ENCODE measurements around the gene CLDN18. TPM values are rescaled to one million over a fixed set of nuclear protein-coding genes. Genes with fewer than 3 reads are reported as not detected.

CLDN18 gene
- total RNA-seq, 1 donor: under 0.01 TPM

GRCh38 chr3:138042043-138042442 is 32.1 kb downstream of the CLDN18 start:
- no peaks in the 10 kb centered on the region for H3K4me1 ChIP-seq (ENCODE audit: insufficient read depth, low read length)
- H3K4me3 ChIP-seq (ENCODE audit: low read length): no peak overlapping the region
- no peaks in the 10 kb centered on the region for H3K27me3 ChIP-seq (ENCODE audit: insufficient read depth, low read length)
- no peaks in the 10 kb centered on the region for H3K9me3 ChIP-seq (ENCODE audit: low read depth, low read length)

GRCh38 chr3:138043266-138044029 is 33.5 kb downstream of the CLDN18 start:
- Histone ChIP-seq H3K4me1 (ENCODE audit: insufficient read depth, low read length) (no peaks in the 10 kb centered on the region), H3K9me3 (ENCODE audit: low read depth, low read length) (no peaks in the 10 kb centered on the region), H3K4me3 (ENCODE audit: low read length) (no peak overlapping the region), H3K27me3 (ENCODE audit: insufficient read depth, low read length) (no peaks in the 10 kb centered on the region)

- H3K4me1 ChIP-seq (ENCODE audit: insufficient read depth, low read length): no peaks in the 10 kb centered on the region
- no peaks in the 10 kb centered on the region for H3K9me3 ChIP-seq (ENCODE audit: low read depth, low read length)
- H3K4me3 ChIP-seq (ENCODE audit: low read length): no peak overlapping the region
- no peaks in the 10 kb centered on the region for H3K27me3 ChIP-seq (ENCODE audit: insufficient read depth, low read length)
Measured at GRCh38 chr3:138046085-138046484, 36.1 kb downstream of the CLDN18 start.

- no peaks in the 10 kb centered on the region for H3K9me3 ChIP-seq (ENCODE audit: low read depth, low read length)
- no peaks in the 10 kb centered on the region for H3K4me1 ChIP-seq (ENCODE audit: insufficient read depth, low read length)
- H3K4me3 ChIP-seq (ENCODE audit: low read length): no peak overlapping the region
- no peaks in the 10 kb centered on the region for H3K27me3 ChIP-seq (ENCODE audit: insufficient read depth, low read length)
Measured at GRCh38 chr3:138046955-138047354, 37.0 kb downstream of the CLDN18 start.

GRCh38 chr3:138047596-138048158 is 37.7 kb downstream of the CLDN18 start:
- no peaks in the 10 kb centered on the region for H3K9me3 ChIP-seq (ENCODE audit: low read depth, low read length)
- no peak overlapping the region for H3K4me3 ChIP-seq (ENCODE audit: low read length)
- no peaks in the 10 kb centered on the region for H3K4me1 ChIP-seq (ENCODE audit: insufficient read depth, low read length)
- no peaks in the 10 kb centered on the region for H3K27me3 ChIP-seq (ENCODE audit: insufficient read depth, low read length)

- Histone ChIP-seq H3K4me3 (ENCODE audit: low read length) (no peak overlapping the region), H3K9me3 (ENCODE audit: low read depth, low read length) (no peaks in the 10 kb centered on the region)
Measured at GRCh38 chr3:138049157-138049919, 39.4 kb downstream of the CLDN18 start.

GRCh38 chr3:138051947-138052802 is 42.2 kb downstream of the CLDN18 start:
- no peaks in the 10 kb centered on the region for H3K4me1 ChIP-seq (ENCODE audit: insufficient read depth, low read length)
- peaks cover 10% of the 10 kb centered on the region for H3K27me3 ChIP-seq (ENCODE audit: insufficient read depth, low read length)
- H3K9me3 ChIP-seq (ENCODE audit: low read depth, low read length): no peaks in the 10 kb centered on the region
- H3K4me3 ChIP-seq (ENCODE audit: low read length): no peak overlapping the region

More at GRCh38 chr3:138049157-138049919, 39.4 kb downstream of the CLDN18 start:
- Histone ChIP-seq H3K27me3 (ENCODE audit: insufficient read depth, low read length) (peaks cover 4% of the 10 kb centered on the region), H3K4me1 (ENCODE audit: insufficient read depth, low read length) (no peaks in the 10 kb centered on the region)

GRCh38 chr3:138054057-138054456 is 44.1 kb downstream of the CLDN18 start:
- peaks cover 10% of the 10 kb centered on the region for H3K27me3 ChIP-seq (ENCODE audit: insufficient read depth, low read length)
- H3K9me3 ChIP-seq (ENCODE audit: low read depth, low read length): no peaks in the 10 kb centered on the region
- no peak overlapping the region for H3K4me3 ChIP-seq (ENCODE audit: low read length)
- H3K4me1 ChIP-seq (ENCODE audit: insufficient read depth, low read length): no peaks in the 10 kb centered on the region

- Histone ChIP-seq H3K4me3 (ENCODE audit: low read length) (no peak overlapping the region), H3K27me3 (ENCODE audit: insufficient read depth, low read length) (peaks cover 10% of the 10 kb centered on the region), H3K9me3 (ENCODE audit: low read depth, low read length) (no peaks in the 10 kb centered on the region), H3K4me1 (ENCODE audit: insufficient read depth, low read length) (no peaks in the 10 kb centered on the region)
Measured at GRCh38 chr3:138057384-138057783, 47.4 kb downstream of the CLDN18 start.

- Histone ChIP-seq H3K27me3 (ENCODE audit: insufficient read depth, low read length) (peaks cover 6% of the 10 kb centered on the region), H3K4me3 (ENCODE audit: low read length) (no peak overlapping the region), H3K9me3 (ENCODE audit: low read depth, low read length) (no peaks in the 10 kb centered on the region), H3K4me1 (ENCODE audit: insufficient read depth, low read length) (no peaks in the 10 kb centered on the region)
Measured at GRCh38 chr3:138059261-138059660, 49.3 kb downstream of the CLDN18 start.

GRCh38 chr3:138060792-138061191 is 50.8 kb downstream of the CLDN18 start:
- no peaks in the 10 kb centered on the region for H3K9me3 ChIP-seq (ENCODE audit: low read depth, low read length)
- H3K4me3 ChIP-seq (ENCODE audit: low read length): no peak overlapping the region

GRCh38 chr3:138062037-138062436 is 52.1 kb downstream of the CLDN18 start:
- H3K9me3 ChIP-seq (ENCODE audit: low read depth, low read length): no peaks in the 10 kb centered on the region
- H3K4me1 ChIP-seq (ENCODE audit: insufficient read depth, low read length): no peaks in the 10 kb centered on the region
- H3K4me3 ChIP-seq (ENCODE audit: low read length): no peak overlapping the region
- no peaks in the 10 kb centered on the region for H3K27me3 ChIP-seq (ENCODE audit: insufficient read depth, low read length)

More at GRCh38 chr3:138060792-138061191, 50.8 kb downstream of the CLDN18 start:
- Histone ChIP-seq H3K27me3 (ENCODE audit: insufficient read depth, low read length) (no peaks in the 10 kb centered on the region), H3K4me1 (ENCODE audit: insufficient read depth, low read length) (no peaks in the 10 kb centered on the region)

- Histone ChIP-seq H3K27me3 (ENCODE audit: insufficient read depth, low read length) (no peaks in the 10 kb centered on the region), H3K4me1 (ENCODE audit: insufficient read depth, low read length) (no peaks in the 10 kb centered on the region), H3K4me3 (ENCODE audit: low read length) (no peak overlapping the region), H3K9me3 (ENCODE audit: low read depth, low read length) (no peaks in the 10 kb centered on the region)
Measured at GRCh38 chr3:138062626-138063025, 52.7 kb downstream of the CLDN18 start.

GRCh38 chr3:138063416-138063815 is 53.5 kb downstream of the CLDN18 start:
- Histone ChIP-seq H3K4me1 (ENCODE audit: insufficient read depth, low read length) (no peaks in the 10 kb centered on the region), H3K4me3 (ENCODE audit: low read length) (no peak overlapping the region), H3K27me3 (ENCODE audit: insufficient read depth, low read length) (no peaks in the 10 kb centered on the region), H3K9me3 (ENCODE audit: low read depth, low read length) (no peaks in the 10 kb centered on the region)
